HepG2 (cell line): ENCODE data around the gene STAT5A. TPM values are rescaled to one million over a fixed set of nuclear protein-coding genes. Genes with fewer than 3 reads are reported as not detected.
A peak's percentile ranks its signal among the peaks of the same experiment; 100 is the strongest.

Source experiments
- CAMTA2 ChIP-seq: sonication (generic); formaldehyde crosslinking; IDR thresholded peaks from 2 replicates; pipeline ENCODE4 v1.4.0; 2020; ENCODE audit warnings: mild to moderate bottlenecking, missing genetic modification reagents, borderline replicate concordance
- CSRNP1 ChIP-seq: sonication (generic); formaldehyde crosslinking; IDR thresholded peaks from 2 replicates; pipeline ENCODE4 v1.8.1; 2023; ENCODE audit warnings: mild to moderate bottlenecking, missing genetic modification reagents
- CSRNP2 ChIP-seq: sonication (generic); formaldehyde crosslinking; conservative IDR thresholded peaks from 2 replicates; pipeline ENCODE4 v1.8.0; 2022; ENCODE audit warnings: low read depth, missing genetic modification reagents
- PHF21A ChIP-seq: sonication (generic); formaldehyde crosslinking; IDR thresholded peaks from 2 replicates; pipeline ENCODE4 v1.5.0; 2020; ENCODE audit warnings: mild to moderate bottlenecking, missing genetic modification reagents
- RERE ChIP-seq: IDR thresholded peaks from 2 replicates; pipeline ENCODE4 v1.6.1; 2016; ENCODE audit warnings: low read depth, missing genetic modification reagents, missing compliant biosample characterization
- SOX6 ChIP-seq, 2 experiments: fragments of 450-650 bp in 1 of 2; sonication (generic) in 1 of 2; formaldehyde crosslinking in 1 of 2; IDR thresholded peaks; 2 replicates each; pipeline versions ENCODE4 v1.4.0 to v1.6.1; 2017 to 2020; ENCODE audit warnings: antibody characterized with exemption in 1 of 2, mild to moderate bottlenecking in 1 of 2, missing genetic modification reagents in 1 of 2
- ZGPAT ChIP-seq: IDR thresholded peaks from 2 replicates; pipeline ENCODE4 v1.6.1; 2016; ENCODE audit warnings: mild to moderate bottlenecking
- ZIK1 ChIP-seq: sonication (generic); formaldehyde crosslinking; IDR thresholded peaks from 2 replicates; pipeline ENCODE4 v1.5.0; 2020; ENCODE audit warnings: mild to moderate bottlenecking, low read depth, missing genetic modification reagents, borderline replicate concordance
- ZNF121 ChIP-seq: sonication (generic); formaldehyde crosslinking; IDR thresholded peaks from 2 replicates; pipeline ENCODE4 v1.5.0; 2020; ENCODE audit warnings: mild to moderate bottlenecking, missing genetic modification reagents
- ZNF414 ChIP-seq: sonication (generic); formaldehyde crosslinking; IDR thresholded peaks from 2 replicates; pipeline ENCODE4 v1.5.0; 2020; ENCODE audit warnings: missing genetic modification reagents
- ZNF597 ChIP-seq: sonication (generic); formaldehyde crosslinking; IDR thresholded peaks from 2 replicates; pipeline ENCODE4 v1.5.0; 2020; ENCODE audit warnings: missing genetic modification reagents
- ZNF772 ChIP-seq: sonication (generic); formaldehyde crosslinking; IDR thresholded peaks from 2 replicates; pipeline ENCODE4 v1.5.0; 2020; ENCODE audit warnings: mild to moderate bottlenecking, missing genetic modification reagents
- ZSCAN21 ChIP-seq: sonication (generic); formaldehyde crosslinking; IDR thresholded peaks from 2 replicates; pipeline ENCODE4 v1.8.0; 2022; ENCODE audit warnings: mild to moderate bottlenecking, missing genetic modification reagents, moderate library complexity, borderline replicate concordance
- polyA plus RNA-seq, 8 experiments: library from polyadenylated mRNA; depleted of rRNA in 3 of 8; stranded (reverse) in 7 of 8; unstranded in 1 of 8; fragments of >200 nt; fragmentation: Illumina TruSeq in 4 of 8; extraction: Trizol in 4 of 8; gene quantifications; 2 replicates each; pipeline versions ENCODE4 v1.2.1 to v1.2.3, GENCODE V29; 2011 to 2016; ENCODE audit warnings: low read depth in 4 of 8, missing spikeins in 1 of 8, mixed read lengths in 1 of 8; ENCODE audit not compliant: insufficient read depth in 1 of 8
- total RNA-seq, 5 experiments: library from RNA; depleted of rRNA; stranded (reverse); fragments of >200 nt; fragmentation: Illumina TruSeq; extraction: Trizol; gene quantifications; 2 replicates each; pipeline ENCODE4 v1.2.3, GENCODE V29; 2016; ENCODE audit warnings: low read depth in 1 of 5

Gene STAT5A
- total and polyA plus RNA-seq, 2 of the 13 experiments (the other 11 are each of a cell fraction or from before 2014, with no cell fraction given) = 1.4 to 4.1 TPM

GRCh38 chr17:42322382-42323267 lies 34.3 kb downstream of the STAT5A start (continued):
- no peak for TF ChIP-seq ZNF414 (CRISPR knock-in tag)
- no peak for TF ChIP-seq CSRNP2 (CRISPR knock-in tag)
- TF ChIP-seq ZGPAT (CRISPR knock-in tag) = peak; percentile 61
- TF ChIP-seq ZNF121 = no peak
- peak; percentile 52; the same call in 1 of the 2 replicates for TF ChIP-seq ZNF772 (CRISPR knock-in tag)
- TF ChIP-seq PHF21A (CRISPR knock-in tag) = no peak
- TF ChIP-seq RERE (CRISPR knock-in tag) = 0 out of 2 replicates have a peak, but pooled peaks have one; percentile 30
- TF ChIP-seq ZNF597 = no peak
- TF ChIP-seq ZSCAN21 (CRISPR knock-in tag) = peak; percentile 75; the same call in 1 of the 2 replicates
- TF ChIP-seq CSRNP1 (CRISPR knock-in tag) = no peak
- no peak for TF ChIP-seq SOX6 (IDR thresholded peaks at IDR 0.05)
- peak; percentile 40; the same call in 1 of the 2 replicates for TF ChIP-seq SOX6 (CRISPR knock-in tag; IDR thresholded peaks at IDR 0.05)
- no peak for TF ChIP-seq ZIK1 (CRISPR knock-in tag)
- TF ChIP-seq CAMTA2 (CRISPR knock-in tag) = no peak
